AG04449 (cell line): Measurements from ENCODE around the gene SMAD9.

ENCODE experiments used
- CTCF ChIA-PET: fragments of 350-600 bp; formaldehyde crosslinking; extraction: SDS; loops from one replicate; lab custom pipeline; 2021; ENCODE audit warnings: antibody characterized with exemption; lab: Yijun Ruan, JAX
- POLR2A ChIA-PET: fragments of 400-600, 350-600 bp; formaldehyde crosslinking; extraction: SDS; loops from one replicate; lab custom pipeline; 2020; ENCODE audit warnings: antibody characterized with exemption, inconsistent platforms; lab: Yijun Ruan, JAX
- DNase-seq: peaks from one replicate; pipeline ENCODE4 v3.0.0-alpha.2; 2010; ENCODE audit warnings: low read depth, low spot score
- H3K4me3 ChIP-seq: 2 replicates; pipeline ENCODE4 v1.5.1; 2011; ENCODE audit warnings: low read depth, mild to moderate bottlenecking, control low read depth, low read length
- TF ChIP-seq, protein P1 (sequence below): IDR thresholded peaks from one replicate; pipeline ENCODE4 v1.5.1; 2011; ENCODE audit warnings: mild to moderate bottlenecking, moderate library complexity, low read length, control low read depth, inconsistent platforms; ENCODE audit not compliant: insufficient read depth; ENCODE audit errors: missing control alignments

SMAD9 gene

DNA sequence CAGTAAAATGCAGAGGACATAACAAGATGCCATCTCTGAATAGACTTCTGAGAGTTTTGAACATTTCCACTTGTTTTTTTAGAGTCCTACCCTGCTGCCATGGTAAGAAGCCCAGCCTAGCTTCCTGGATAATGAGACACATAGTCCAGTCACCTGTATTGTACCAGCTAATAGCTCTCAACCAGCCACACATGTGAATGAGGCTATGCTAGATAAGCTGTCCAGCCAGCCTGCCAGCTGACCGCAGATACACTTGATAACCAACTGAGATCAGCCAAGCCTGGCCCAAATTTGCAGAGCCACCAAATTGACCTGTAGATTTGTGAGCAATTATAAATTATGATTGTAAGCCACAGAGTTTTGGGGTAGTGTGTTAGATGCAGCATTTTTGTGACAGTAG, 90.3 kb downstream of the SMAD9 start:
- ChIA-PET CTCF (interaction anchor here (0.8 to 2.7 kb wide), 5 partner anchors 12 to 851 kb away, joined by 3 to 13 read pairs (median 4); no protein-coding TSS in a partner anchor), POLR2A (interaction anchor here (1.1 kb wide), 1 partner anchor 483 kb away, joined by 3 read pairs; no protein-coding TSS in a partner anchor)
- DNase-seq: no peak
- TF ChIP-seq, protein P1, sequence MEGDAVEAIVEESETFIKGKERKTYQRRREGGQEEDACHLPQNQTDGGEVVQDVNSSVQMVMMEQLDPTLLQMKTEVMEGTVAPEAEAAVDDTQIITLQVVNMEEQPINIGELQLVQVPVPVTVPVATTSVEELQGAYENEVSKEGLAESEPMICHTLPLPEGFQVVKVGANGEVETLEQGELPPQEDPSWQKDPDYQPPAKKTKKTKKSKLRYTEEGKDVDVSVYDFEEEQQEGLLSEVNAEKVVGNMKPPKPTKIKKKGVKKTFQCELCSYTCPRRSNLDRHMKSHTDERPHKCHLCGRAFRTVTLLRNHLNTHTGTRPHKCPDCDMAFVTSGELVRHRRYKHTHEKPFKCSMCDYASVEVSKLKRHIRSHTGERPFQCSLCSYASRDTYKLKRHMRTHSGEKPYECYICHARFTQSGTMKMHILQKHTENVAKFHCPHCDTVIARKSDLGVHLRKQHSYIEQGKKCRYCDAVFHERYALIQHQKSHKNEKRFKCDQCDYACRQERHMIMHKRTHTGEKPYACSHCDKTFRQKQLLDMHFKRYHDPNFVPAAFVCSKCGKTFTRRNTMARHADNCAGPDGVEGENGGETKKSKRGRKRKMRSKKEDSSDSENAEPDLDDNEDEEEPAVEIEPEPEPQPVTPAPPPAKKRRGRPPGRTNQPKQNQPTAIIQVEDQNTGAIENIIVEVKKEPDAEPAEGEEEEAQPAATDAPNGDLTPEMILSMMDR: no peak
- H3K4me3 ChIP-seq: no peak overlapping the region

GRCh38 chr13:36822785-36823184, 97.3 kb downstream of the SMAD9 start:
- no peak overlapping the region for H3K4me3 ChIP-seq
- no peak for DNase-seq
- ChIA-PET POLR2A (no interaction called here), CTCF (interaction anchor here (0.9 kb wide), 1 partner anchor 403 kb away, joined by 4 read pairs; no protein-coding TSS in a partner anchor)
- TF ChIP-seq, protein P1: no peak

GRCh38 chr13:36820222-36820621, 99.8 kb downstream of the SMAD9 start:
- CTCF ChIA-PET: no interaction called here
- TF ChIP-seq, protein P1: no peak
- peak overlapping the region; percentile 80 for H3K4me3 ChIP-seq
- POLR2A ChIA-PET: no interaction called here
- DNase-seq: no peak

DNA sequence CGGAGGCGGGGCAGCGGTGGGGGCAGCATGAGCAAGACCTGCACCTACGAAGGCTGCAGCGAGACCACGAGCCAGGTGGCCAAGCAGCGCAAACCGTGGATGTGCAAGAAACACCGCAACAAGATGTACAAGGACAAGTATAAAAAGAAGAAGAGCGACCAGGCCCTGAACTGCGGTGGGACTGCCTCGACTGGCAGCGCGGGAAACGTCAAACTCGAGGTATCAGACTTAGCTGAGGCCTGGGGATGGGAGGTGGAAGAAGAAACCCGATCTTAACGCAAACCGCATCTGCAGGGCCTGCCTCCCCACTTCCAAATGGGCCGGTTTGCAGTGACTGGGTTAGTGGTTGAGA, 100.3 kb downstream of the SMAD9 start:
- TF ChIP-seq, protein P1: no peak
- H3K4me3 ChIP-seq: peak overlapping the region; percentile 80
- no peak for DNase-seq
- POLR2A ChIA-PET: no interaction called here
- CTCF ChIA-PET: no interaction called here

DNA sequence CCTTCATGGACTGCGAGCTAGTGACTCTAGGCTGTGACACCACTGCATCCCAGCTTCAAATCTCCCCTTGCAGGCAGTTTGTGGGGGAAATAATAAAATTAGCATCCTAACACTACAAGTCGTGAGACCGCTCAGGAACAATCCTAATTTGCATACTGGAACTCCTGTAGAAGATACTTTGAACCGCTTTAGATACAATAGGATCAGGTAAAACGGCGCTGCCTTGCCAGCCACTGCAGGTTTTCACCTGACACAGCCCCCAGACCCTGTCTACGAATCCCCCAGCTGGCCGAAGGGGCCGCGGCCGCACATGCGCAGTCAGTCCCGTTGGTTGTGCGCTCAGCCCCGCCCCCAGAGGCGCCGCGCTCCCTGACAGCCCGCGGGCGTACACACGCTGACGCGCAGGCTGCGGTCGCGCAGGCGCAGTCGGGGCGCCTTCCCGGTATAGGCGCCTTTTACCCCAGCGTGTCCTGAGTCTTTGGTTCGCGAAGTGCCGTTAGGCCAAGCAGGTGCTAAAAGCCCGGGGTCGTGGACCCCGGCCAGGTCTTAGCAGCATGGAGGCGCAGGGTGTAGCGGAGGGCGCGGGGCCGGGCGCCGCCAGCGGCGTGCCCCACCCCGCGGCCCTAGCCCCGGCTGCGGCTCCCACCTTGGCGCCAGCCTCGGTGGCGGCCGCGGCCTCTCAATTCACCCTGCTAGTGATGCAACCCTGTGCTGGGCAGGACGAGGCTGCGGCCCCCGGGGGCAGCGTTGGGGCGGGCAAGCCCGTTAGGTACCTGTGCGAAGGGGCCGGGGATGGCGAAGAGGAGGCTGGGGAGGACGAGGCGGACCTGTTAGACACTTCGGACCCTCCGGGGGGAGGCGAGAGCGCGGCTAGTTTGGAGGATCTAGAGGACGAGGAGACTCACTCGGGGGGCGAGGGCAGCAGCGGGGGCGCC, 101.0 kb downstream of the SMAD9 start, which contains the start of gene RFXAP:
TSS of gene RFXAP (plus strand) at position 419 of the 935 bp plus-strand sequence. CDS start at position 555, 136 bp downstream.
- TF ChIP-seq, protein P1: no peak
- no peak for DNase-seq
- POLR2A ChIA-PET: no interaction called here
- CTCF ChIA-PET: interaction anchor here (1.3 kb wide), 1 partner anchor 162 kb away, joined by 4 read pairs; no protein-coding TSS in a partner anchor
- H3K4me3 ChIP-seq: peak within 1 kb of the TSS; percentile 80
